Measurements from ENCODE around the gene FLNC.

FLNC gene

DNA sequence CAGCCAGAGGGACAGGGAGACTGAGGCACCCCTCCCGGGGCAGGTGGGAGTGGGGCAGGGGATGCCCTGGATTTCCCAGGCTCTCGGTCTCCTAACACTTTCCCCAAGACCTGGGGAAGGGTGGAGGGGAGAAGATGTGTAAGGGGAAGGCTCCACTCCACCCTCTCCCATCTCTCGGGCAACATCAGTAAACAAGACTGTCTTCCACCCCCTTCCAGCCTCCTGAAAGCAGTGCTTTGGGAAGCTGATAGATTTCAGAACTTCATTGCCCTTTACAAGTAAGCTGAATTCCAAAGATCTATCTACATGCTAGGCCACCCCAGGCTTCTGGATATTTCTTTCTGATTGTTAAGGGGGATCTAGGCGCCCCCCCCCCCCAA lies 3.7 kb downstream of the FLNC start:
- H3K27ac ChIP-seq = no peak overlapping the region
- no peak for TF ChIP-seq CTCF (IDR thresholded peaks at IDR 0.05)
- TF ChIP-seq ZFX (IDR thresholded peaks at IDR 0.05; ENCODE audit: borderline replicate concordance) = no peak

DNA sequence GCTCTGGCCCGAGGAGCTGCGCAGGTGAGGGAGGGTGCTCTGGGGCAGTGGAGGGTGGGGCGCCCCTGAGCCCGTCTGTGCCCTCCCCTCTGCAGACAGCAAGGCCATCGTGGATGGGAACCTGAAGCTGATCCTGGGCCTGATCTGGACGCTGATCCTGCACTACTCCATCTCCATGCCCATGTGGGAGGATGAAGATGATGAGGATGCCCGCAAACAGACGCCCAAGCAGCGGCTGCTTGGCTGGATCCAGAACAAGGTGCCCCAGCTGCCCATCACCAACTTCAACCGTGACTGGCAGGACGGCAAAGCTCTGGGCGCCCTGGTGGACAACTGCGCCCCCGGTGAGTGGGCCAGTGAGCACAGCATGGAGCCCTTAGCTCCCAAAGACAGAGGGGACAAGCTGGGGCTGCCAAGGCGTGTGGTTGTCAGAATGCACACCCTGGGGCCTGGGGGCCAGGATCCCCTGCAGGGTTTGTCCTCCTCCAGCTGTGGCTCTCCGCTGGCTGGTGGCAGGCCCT lies 5.1 kb downstream of the FLNC start:
- H3K27ac ChIP-seq = no peak overlapping the region
- TF ChIP-seq CTCF (IDR thresholded peaks at IDR 0.05) (no peak), ZFX (IDR thresholded peaks at IDR 0.05; ENCODE audit: borderline replicate concordance) (no peak)

- no peak overlapping the region for H3K27ac ChIP-seq
- TF ChIP-seq CTCF (IDR thresholded peaks at IDR 0.05) (no peak), ZFX (IDR thresholded peaks at IDR 0.05; ENCODE audit: borderline replicate concordance) (no peak)
Observed at GRCh38 chr7:128835790-128836641, 5.8 kb downstream of the FLNC start.

DNA sequence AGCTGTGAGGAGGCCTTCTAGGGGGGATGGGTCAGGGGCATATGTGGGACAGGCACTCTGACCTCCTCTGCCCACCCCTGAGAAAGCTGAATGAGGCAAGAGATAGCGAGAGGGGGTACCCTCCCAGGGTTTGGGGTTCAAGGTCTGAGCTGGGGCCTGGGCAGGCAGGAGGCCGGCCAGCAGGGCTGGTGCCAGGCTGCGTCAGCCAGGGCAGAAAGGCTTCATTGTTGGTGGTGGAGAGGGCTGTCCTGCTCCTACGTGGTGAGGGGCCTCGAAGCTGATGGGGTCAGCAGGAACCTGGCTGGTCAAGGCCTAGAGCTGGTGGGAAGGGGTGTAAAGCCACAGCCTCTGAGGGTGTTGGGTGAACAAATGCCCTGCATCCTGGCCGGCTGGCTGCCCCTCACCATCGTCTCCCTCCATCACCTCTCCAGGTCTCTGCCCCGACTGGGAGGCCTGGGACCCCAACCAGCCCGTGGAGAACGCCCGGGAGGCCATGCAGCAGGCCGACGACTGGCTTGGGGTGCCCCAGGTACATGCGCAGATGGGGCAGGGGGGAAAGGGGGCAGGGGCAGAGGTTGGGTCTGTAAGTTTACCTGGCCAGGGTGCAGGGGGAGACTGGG lies 6.6 kb downstream of the FLNC start:
- TF ChIP-seq CTCF (IDR thresholded peaks at IDR 0.05) = no peak
- TF ChIP-seq ZFX (IDR thresholded peaks at IDR 0.05; ENCODE audit: borderline replicate concordance) = no peak
- H3K27ac ChIP-seq = no peak overlapping the region

DNA sequence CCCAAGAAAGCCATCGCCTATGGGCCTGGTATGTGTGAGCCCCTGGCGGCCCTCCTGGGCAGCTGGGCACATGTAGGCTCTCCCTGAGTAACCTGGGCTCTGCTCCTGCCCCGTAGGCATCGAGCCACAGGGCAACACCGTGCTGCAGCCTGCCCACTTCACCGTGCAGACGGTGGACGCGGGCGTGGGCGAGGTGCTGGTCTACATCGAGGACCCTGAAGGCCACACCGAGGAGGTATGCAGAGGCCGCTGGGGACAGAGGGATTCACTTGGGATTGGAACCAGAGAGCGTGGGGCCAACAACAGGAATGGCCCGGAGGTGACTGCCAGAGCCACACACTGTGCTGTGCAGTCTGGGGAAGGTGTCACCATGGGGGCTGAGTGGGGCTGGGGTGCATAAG lies 7.3 kb downstream of the FLNC start:
- no peak overlapping the region for H3K27ac ChIP-seq
- TF ChIP-seq CTCF (IDR thresholded peaks at IDR 0.05) (no peak), ZFX (IDR thresholded peaks at IDR 0.05; ENCODE audit: borderline replicate concordance) (no peak)

GRCh38 chr7:128838109-128838779 lies 8.0 kb downstream of the FLNC start:
- H3K27ac ChIP-seq = no peak overlapping the region
- TF ChIP-seq ZFX (IDR thresholded peaks at IDR 0.05; ENCODE audit: borderline replicate concordance) = no peak
- TF ChIP-seq CTCF (IDR thresholded peaks at IDR 0.05) = no peak

Measured in 22Rv1 (cell line).